ENCODE data around the gene BRCA1. TPM values are rescaled to one million over a fixed set of nuclear protein-coding genes. Genes with fewer than 3 reads are reported as not detected.

BRCA1 gene
- total RNA-seq, 4 donors from 2014 or later = 2.4 to 10.9 (median 5.5) TPM

DNA sequence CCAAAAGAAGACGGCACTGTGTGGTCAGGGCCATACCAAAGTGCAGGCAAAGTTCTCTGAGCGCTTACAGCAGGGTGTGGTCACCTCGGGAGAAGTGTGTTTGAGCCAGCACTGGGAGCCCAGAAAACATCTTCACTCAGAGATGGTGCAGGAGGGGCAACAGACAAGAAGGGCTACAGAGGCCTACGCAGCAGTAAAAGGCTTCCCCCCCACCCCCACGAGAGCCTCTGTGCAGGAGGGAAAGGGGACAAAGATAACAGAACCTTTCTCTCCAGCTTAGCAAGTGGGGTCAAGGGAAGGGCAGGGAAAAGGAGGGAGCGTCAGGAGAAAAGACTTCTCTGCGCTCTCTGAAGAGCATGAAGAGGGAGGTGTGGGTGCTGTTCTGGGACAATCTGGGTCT, 105.7 kb downstream of the BRCA1 start:
- TF ChIP-seq, protein P1, sequence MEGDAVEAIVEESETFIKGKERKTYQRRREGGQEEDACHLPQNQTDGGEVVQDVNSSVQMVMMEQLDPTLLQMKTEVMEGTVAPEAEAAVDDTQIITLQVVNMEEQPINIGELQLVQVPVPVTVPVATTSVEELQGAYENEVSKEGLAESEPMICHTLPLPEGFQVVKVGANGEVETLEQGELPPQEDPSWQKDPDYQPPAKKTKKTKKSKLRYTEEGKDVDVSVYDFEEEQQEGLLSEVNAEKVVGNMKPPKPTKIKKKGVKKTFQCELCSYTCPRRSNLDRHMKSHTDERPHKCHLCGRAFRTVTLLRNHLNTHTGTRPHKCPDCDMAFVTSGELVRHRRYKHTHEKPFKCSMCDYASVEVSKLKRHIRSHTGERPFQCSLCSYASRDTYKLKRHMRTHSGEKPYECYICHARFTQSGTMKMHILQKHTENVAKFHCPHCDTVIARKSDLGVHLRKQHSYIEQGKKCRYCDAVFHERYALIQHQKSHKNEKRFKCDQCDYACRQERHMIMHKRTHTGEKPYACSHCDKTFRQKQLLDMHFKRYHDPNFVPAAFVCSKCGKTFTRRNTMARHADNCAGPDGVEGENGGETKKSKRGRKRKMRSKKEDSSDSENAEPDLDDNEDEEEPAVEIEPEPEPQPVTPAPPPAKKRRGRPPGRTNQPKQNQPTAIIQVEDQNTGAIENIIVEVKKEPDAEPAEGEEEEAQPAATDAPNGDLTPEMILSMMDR (IDR thresholded peaks at IDR 0.05; ENCODE audit: low read depth) = no peak

DNA sequence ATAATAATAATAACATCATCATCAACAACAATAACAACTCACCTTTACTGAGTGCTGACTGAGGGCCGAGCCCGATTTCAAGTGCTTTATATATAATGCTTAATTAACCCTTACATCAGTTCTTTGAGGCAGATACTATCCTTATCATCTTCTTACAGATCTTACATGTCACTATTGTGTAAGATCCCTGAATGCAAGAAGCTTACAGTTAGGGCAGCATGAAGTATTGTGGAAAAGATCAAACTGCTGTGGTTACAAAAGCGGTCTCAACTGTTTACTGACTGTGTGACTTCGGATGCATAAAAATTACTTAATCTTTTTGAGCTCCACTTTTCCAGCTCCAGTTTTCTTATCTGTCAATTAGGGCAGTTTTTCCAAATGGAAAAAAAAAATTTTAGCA, 106.2 kb downstream of the BRCA1 start:
- TF ChIP-seq, protein P1 (IDR thresholded peaks at IDR 0.05; ENCODE audit: low read depth) = no peak

DNA sequence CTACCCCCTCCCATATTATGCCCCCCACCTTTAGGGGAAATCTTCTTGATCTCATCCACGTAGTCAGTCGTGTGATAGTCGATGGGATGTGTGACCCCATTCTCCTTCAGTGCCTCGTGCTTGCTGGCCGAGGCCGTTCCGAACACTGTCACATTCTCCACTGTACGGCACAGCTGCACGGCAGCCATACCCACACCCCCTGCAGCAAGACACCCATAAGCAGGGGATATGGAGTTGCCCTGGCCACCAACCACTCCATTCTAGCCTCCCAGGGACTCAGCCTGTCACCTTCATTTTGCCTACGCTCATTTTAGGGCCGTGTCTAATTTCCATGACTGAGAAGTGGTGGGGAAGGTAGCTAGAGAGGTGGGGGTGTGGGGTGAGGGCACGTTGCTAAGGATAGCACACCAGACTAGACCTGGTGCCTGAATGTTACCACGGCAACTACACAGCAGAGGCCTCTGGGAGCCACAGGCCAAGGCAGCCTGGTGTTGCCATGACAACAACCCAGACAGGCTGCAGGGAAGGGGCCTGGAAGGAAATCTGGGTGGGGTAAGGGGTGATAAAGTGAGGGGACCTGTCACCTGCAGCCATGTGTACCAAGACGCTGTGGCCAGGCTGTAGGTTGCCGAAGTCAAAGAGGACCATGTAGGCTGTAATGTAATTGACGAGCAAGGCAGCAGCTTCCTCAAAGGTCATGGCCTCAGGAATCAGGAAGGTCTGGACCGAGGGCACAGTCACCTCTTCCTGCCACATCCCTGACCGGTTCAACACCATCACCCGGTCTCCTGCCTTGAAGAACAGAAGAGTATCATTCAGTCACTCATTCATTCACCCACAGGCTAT, 106.9 kb downstream of the BRCA1 start:
- TF ChIP-seq, protein P1 (IDR thresholded peaks at IDR 0.05; ENCODE audit: low read depth) = no peak

DNA sequence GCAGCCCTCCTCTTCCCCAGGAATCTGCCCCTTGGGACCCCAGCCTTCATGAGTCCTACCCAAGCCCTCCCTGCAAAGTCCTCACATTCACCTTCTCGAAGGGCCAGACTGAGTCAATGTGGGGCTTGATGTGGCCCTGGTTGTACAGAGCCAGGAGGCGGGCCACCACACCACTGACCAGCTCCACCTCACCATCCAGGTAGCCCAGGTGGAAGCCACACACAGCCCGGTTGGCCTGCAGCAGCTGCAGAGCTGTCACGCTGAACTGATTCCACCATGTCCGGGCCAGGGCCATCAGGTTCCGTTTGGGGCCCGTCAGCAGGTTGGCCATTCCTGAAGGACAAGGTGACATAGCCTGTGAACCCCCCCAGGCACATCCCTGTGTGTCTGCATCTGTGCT, 108.9 kb downstream of the BRCA1 start:
- TF ChIP-seq, protein P1 (IDR thresholded peaks at IDR 0.05; ENCODE audit: low read depth) = no peak

DNA sequence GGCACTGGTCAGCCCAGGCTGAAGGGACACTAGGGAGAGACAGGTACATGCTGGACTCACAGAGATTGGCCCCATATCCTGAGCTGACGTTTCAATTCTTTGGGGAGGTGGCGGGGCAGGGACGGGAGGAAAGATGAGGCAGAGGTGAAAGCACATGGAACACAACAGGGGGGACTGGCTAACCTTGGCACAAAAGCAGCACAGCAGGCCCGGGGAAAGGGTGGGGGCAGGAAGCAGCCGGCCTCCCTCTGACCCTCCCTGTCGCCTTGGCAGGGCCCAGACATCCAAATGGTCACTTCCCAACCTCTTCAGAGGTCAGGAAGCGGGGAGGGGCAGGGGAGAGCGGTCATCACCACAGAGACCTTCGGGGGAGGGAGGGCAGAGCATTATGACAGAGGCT, 109.6 kb downstream of the BRCA1 start:
- TF ChIP-seq, protein P1 (IDR thresholded peaks at IDR 0.05; ENCODE audit: low read depth) = no peak

DNA sequence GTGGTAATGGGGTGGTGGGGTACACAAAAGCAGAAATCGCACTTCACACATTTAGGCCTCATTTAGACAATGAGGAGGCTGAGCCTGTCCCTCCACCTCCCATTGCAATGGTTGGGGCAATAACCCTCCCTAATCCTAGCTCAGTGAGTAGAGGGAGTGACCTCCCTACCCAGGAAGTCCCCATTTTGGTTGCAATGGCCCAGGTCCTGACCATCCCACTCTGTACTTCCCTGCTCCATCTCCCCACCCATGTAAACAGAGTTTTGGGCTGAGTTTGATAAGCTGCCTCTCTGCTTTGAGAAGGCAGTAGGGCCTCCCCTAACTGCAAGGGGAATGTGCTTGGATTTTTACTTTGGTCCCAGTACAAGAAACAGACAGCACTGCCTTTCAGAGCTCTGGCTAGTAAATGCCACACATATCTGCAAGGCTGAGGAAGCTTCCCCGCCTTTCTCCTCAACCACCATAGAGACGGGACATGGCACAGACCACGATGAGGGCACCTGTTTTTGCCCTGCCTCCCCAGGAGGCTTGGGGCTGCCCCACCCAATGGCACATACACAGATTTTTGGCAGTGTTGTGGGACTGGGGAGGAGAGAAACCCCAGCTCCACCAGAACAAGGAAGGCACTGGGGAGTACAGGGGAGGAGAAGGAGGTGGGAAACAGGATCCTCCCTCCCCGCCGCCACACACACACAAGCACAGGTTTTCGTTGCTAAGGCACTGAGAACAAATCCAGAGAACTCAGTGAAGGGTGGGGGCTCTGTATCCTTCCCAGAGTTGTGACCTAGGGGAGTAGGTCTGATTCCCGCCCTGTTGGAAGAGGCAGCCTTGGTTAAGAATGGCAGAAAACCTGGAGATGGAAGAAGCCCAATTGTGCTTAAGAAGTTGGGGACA, 110.3 kb downstream of the BRCA1 start:
- TF ChIP-seq, protein P1 (IDR thresholded peaks at IDR 0.05; ENCODE audit: low read depth) = no peak
